Activated naive CD4-positive, alpha-beta T cell treated with anti-CD3 and anti-CD28 coated beads, Interleukin-2, amount 50 U/mL, for 72 hours (primary cell): ENCODE data around the gene PANX1. TPM values are rescaled to one million over a fixed set of nuclear protein-coding genes. Genes with fewer than 3 reads are reported as not detected.
"Not testable (repeated sequence)": the region's sequence is repeated elsewhere in the genome, so short reads cannot be mapped to it uniquely, and the experiment has no call there.

Experiments
- ATAC-seq, 2 donors: fragments of 150-1000 bp; cut with Tn5 transposase; 2 replicates each; pipeline ENCODE4 v1.10.0; 2021; ENCODE audit warnings: mild to moderate bottlenecking in 2 of 2, moderate library complexity in 2 of 2
- DNase-seq, 2 donors: peaks; one replicate each; pipeline ENCODE4 v3.0.0; 2021 to 2022; ENCODE audit warnings: low spot score in 2 of 2
- H3K27ac Mint-ChIP-seq, 2 donors: one replicate each; pipeline ENCODE4 v1.8.0; 2022; ENCODE audit warnings: mild to moderate bottlenecking in 2 of 2, mixed read lengths in 2 of 2
- H3K36me3 Mint-ChIP-seq, 2 donors: one replicate each; pipeline ENCODE4 v1.8.0; 2022; ENCODE audit warnings: mixed read lengths in 2 of 2
- H3K9me3 Mint-ChIP-seq, 2 donors: one replicate each; pipeline ENCODE4 v1.8.0; 2022; ENCODE audit warnings: mixed read lengths in 2 of 2
- total RNA-seq, 2 donors: library from RNA; stranded (reverse); gene quantifications; one replicate each; pipeline ENCODE4 v1.2.3, GENCODE V29; 2022

The PANX1 gene, protein sequence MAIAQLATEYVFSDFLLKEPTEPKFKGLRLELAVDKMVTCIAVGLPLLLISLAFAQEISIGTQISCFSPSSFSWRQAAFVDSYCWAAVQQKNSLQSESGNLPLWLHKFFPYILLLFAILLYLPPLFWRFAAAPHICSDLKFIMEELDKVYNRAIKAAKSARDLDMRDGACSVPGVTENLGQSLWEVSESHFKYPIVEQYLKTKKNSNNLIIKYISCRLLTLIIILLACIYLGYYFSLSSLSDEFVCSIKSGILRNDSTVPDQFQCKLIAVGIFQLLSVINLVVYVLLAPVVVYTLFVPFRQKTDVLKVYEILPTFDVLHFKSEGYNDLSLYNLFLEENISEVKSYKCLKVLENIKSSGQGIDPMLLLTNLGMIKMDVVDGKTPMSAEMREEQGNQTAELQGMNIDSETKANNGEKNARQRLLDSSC
- 10 to 100 TPM in 1 of 2 donors, 1 to 10 TPM in 1; 4.8 to 10.7 TPM for total RNA-seq

DNA sequence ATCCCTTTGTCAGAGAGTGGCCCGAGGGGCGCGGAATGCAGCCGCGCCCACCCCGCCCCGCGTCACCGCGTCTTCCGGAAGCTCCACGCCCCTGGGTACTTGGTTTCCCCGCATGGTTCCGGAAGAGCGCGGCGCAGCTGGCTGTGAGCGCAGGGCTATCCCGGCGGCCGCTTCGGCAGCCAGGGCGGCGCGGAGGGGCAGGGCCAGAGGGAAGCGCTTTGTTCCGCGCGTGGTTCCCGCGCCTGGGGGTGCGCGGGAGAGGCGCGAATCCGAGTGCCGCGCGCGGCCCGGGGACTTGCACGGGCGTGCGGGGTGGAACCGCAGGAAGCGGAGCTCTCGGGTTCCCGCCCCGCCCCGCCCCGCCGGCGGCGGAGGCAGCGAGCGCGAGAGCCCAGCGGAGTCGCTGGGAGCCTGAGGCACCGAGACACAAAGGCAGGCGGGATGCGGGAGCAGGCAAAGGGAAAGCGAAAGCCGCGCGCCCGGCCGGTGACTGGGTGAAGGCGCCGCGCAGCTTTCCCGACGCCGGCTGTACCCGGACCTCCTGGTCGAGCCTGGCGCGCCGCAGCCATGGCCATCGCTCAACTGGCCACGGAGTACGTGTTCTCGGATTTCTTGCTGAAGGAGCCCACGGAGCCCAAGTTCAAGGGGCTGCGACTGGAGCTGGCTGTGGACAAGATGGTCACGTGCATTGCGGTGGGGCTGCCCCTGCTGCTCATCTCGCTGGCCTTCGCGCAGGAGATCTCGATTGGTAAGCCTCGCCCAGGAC lies at the start of gene PANX1:
Gene PANX1, plus strand, starts transcription at position 96 of the 766 bp plus-strand sequence. Its CDS starts 472 bp downstream, at position 568.
- DNase-seq: peak; percentile 71 to 81
- peak; percentile 77 to 91 for ATAC-seq
- no peaks in the 10 kb centered on the region for H3K9me3 Mint-ChIP-seq
- H3K27ac Mint-ChIP-seq: peak within 1 kb of the TSS in 1 of 2 donors; percentile 93
- peaks cover 0 to 8% of the 10 kb centered on the region in 2 donors for H3K36me3 Mint-ChIP-seq

DNA sequence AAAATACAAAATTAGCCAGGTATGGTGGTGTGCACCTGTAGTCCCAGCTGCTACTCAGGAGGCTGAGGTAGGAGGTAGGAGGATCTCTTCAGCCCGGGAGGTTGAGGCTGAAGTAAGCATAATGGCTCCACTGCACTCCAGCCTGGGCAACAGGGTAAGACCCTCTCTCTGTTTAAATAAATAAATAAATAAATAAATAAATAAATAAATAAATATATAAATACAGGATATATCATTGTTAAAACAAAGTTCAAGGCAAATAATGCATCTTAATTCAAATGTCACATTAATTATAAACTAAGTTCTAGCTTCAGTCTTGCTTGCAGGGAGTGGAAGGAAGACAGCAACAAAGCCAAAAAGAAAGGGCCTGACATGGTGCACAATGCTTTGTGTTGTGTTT lies 44.5 kb upstream of the PANX1 start:
- no peaks in the 10 kb centered on the region for H3K9me3 Mint-ChIP-seq
- H3K27ac Mint-ChIP-seq: no peak overlapping the region
- H3K36me3 Mint-ChIP-seq: no peaks in the 10 kb centered on the region
- no peak for ATAC-seq
- no peak for DNase-seq

DNA sequence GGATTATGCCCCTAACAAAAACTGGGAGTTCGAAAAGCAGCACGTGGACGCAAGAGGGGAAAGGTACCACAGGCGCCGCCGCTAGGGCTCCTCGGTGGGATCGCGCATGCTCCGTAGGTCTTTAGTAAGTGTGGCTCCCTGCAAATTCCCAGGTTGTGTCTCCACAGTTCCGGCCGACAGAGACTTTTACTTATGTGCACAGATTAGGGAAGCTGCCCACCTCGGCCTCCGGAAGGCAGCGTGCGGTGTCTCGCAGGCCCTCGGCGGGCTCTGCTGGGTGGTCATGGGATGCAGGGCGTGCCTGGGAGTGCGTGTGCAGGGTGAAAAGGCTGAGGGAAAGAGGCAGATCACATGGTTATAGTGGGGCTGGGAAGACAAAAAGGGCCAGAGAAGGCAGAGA lies 39.7 kb upstream of the PANX1 start:
- H3K9me3 Mint-ChIP-seq: peaks cover 4 to 5% of the 10 kb centered on the region in 2 donors
- ATAC-seq: no peak

DNA sequence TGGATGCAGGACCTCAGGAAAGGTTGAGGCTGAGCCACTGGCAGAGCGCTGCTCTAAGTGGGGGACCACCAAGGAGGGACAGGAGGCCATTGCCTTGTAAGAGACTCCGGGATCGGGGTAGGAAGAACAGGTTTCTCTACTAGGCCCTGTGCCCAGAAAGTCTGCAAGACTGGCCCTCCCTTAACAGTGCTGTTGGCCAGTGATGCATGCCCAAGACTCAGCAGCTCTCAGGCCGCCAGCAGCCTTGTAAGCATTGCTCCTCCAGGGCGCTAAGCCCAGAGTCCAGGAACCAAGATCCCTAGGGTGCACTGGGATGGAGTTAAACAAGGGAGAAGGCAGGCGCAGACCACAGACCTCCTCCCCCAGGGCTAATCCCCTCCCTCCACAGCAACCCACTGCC lies 39.3 kb upstream of the PANX1 start:
- H3K36me3 Mint-ChIP-seq: no peaks in the 10 kb centered on the region
- H3K27ac Mint-ChIP-seq: no peak overlapping the region
- H3K9me3 Mint-ChIP-seq: peaks cover 4 to 5% of the 10 kb centered on the region in 2 donors
- DNase-seq (no peak), ATAC-seq (no peak)

More for the DNA sequence above, 39.7 kb upstream of the PANX1 start:
- no peak overlapping the region for H3K27ac Mint-ChIP-seq
- DNase-seq: no peak
- no peaks in the 10 kb centered on the region for H3K36me3 Mint-ChIP-seq

DNA sequence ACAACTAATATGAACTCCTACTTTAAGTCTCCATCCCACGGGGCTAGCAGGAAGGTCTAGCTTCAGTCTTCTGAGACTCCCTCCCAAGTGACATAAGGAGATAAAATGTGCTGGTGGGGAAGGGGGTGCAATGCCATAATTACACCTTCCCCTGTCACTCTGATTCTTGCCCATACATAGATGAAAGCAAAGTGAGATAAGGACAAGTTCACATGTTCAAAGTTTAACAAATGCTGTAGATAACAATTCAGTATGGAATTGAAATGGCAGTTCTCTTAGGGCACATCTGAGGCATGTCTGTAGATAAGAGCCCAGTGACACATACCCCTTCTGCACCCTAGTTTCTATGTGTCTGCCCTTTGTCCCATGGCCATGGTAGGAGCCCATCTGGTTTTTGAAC lies 38.2 kb upstream of the PANX1 start:
- peaks cover 4 to 5% of the 10 kb centered on the region in 2 donors for H3K9me3 Mint-ChIP-seq
- no peak for ATAC-seq
- no peaks in the 10 kb centered on the region for H3K36me3 Mint-ChIP-seq
- no peak overlapping the region for H3K27ac Mint-ChIP-seq
- no peak for DNase-seq

DNA sequence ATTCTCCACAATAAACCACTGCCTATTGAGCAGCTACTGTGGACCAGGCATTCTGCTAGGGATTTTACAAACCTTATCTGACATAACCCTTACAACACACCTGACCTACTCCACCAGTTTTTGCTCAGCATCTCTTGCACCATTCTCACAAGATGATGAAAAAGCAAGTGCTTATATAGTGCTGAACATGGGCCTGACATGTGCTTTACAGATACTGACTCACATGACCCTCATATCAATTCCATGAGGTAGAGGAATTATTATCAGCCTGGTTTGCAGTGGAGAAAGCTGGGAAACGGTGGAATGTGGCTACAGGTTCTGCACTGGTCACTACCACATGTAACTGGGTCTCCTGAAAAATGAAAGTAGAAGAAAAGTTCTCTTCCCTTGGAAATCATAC lies 37.5 kb upstream of the PANX1 start:
- DNase-seq (no peak), ATAC-seq (no peak)
- no peaks in the 10 kb centered on the region for H3K36me3 Mint-ChIP-seq
- peaks cover 4 to 5% of the 10 kb centered on the region in 2 donors for H3K9me3 Mint-ChIP-seq
- no peak overlapping the region for H3K27ac Mint-ChIP-seq

DNA sequence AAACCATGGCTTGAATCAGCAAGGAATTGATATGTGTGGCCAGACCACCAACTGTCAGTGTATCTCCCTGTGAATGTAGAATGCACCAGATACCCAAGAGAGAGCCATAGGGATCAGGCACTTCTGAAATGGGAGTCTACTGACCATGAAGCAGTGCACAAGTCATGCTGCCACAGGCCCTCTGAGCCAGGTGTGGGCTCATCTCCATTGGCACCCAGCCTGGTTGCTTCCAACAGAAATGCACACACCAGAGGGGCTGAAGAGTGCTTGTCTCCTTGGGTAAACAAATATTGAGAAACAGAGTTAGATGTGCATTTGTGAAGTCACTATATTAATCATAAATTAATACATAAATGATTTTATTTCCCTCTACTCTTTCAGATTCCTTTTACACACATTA lies 28.4 kb upstream of the PANX1 start:
- H3K36me3 Mint-ChIP-seq: peaks cover 0 to 4% of the 10 kb centered on the region in 2 donors
- peaks cover 7 to 10% of the 10 kb centered on the region in 2 donors for H3K9me3 Mint-ChIP-seq
- ATAC-seq (no peak), DNase-seq (no peak)
- no peak overlapping the region for H3K27ac Mint-ChIP-seq

DNA sequence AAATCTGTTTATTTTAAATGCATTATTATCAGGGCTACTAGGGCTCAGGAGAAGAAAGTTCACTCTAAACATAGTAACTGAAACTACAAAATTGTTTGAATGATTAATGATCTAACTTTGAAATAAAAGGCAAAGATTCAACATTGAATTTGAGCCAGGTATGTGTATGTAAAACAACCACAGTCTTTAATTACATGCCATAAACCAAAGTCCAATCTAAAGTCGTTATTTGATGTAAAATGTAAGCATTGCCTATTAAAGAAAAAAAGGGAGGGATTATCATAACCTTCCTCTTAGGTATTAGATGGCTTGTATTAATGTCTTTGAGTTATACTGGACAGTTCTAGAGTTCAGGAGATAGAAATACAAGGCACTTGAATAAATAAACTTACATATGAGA lies 25.2 kb upstream of the PANX1 start:
- no peak overlapping the region for H3K27ac Mint-ChIP-seq
- peaks cover 3 to 4% of the 10 kb centered on the region in 2 donors for H3K9me3 Mint-ChIP-seq
- no peaks in the 10 kb centered on the region for H3K36me3 Mint-ChIP-seq
- no peak for ATAC-seq
- DNase-seq: no peak

DNA sequence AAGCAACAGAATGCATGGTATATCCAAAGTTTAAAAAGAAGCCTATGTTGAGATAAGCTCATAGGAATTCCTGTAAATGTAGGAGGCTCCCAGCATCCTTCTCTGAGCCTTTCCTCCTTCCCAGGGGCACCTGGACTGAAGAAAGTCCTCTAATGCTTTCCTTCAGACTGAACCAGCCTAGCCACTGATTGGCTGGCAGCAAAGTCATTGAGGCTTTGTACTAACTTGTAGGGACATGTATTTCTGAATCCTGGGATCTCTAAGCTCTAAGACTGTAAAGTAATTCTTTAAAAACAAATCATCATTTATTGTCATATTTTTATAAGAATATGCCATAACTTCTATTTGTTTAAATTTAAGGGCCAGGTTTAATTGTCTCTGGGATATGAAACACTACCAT lies 23.9 kb upstream of the PANX1 start:
- no peaks in the 10 kb centered on the region for H3K36me3 Mint-ChIP-seq
- no peak for DNase-seq
- ATAC-seq: no peak
- H3K27ac Mint-ChIP-seq: no peak overlapping the region
- H3K9me3 Mint-ChIP-seq: no peaks in the 10 kb centered on the region

DNA sequence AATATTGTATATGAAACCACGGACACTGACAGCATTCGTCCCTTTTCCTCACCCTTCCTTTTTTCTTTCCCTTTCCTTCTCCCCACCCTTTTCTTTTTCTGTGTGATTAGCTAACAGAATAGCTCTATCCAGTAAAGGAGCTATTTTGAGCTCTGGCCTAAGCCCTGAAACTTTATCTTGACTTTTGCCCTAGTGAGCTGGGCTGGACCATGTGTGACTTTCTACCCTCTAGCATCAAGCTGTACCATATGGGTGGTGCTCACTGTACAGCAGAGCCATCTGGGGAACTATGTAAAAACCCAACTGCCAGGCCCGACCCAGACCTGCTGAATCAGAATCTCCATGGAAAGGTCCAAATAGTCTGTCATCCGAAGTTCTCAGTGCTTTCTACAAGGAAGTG lies 21.9 kb upstream of the PANX1 start:
- Mint-ChIP-seq H3K9me3 (no peaks in the 10 kb centered on the region), H3K36me3 (no peaks in the 10 kb centered on the region), H3K27ac (no peak overlapping the region)
- ATAC-seq (no peak), DNase-seq (no peak)

DNA sequence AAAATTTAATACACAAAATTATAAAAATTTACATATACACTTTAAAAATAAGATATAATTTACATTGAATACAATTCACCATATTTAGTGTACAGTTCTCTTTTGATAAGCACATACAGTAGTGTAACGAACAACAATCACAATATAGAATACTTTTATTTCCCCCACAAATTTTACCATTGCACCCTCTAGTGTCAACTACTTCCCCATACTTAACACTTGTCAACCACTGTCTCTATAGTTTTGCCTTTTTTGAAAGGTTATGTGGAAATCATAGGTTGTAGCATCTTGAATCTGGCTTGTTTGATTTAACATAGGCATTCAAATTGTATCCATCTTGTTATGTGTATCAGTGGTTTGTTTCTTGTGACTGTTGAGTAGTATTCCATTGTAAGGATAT lies 21.3 kb upstream of the PANX1 start:
- Mint-ChIP-seq H3K36me3 (no peaks in the 10 kb centered on the region), H3K9me3 (no peaks in the 10 kb centered on the region), H3K27ac (no peak overlapping the region)
- no peak for DNase-seq
- no peak for ATAC-seq

DNA sequence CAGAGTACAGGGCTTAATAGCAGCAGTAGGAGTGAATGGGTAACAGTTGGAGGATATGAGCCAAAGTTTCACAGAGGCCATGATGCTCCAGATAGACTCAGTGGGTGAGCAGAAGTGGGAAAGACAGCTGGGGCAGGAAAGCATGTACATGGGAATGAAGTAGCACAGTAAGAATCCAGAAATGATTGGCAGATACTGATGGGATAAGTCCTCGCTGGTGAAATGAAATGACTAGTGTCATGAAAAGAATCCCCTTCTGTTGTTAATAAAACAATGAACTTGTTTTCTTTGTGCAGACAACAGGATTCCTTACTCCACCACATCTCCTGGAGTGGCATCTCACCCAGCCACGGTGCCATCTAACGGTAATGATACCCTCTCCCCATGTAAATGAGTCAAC lies 17.4 kb upstream of the PANX1 start:
- ATAC-seq: no peak
- no peaks in the 10 kb centered on the region for H3K9me3 Mint-ChIP-seq
- H3K27ac Mint-ChIP-seq: no peak overlapping the region
- DNase-seq: no peak
- no peaks in the 10 kb centered on the region for H3K36me3 Mint-ChIP-seq

DNA sequence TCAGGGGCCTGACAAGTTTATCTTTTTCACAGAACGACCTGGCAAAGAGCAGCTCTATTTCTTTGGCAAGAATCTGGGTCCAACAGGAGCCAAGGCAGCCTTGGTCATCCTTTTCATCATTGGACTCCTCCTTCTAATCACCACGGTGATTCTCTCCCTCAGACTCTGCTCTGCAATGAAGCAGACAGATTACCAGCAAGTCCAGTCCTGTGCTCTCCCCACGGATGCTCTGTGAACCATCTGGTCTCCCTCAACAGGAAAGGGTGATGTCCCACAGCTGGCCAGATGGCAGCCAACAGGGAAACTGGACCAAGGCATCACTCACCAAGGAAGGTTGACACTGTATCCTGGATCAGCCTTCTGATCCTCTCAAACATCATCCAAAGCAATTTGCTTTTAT lies 17.0 kb upstream of the PANX1 start:
- no peaks in the 10 kb centered on the region for H3K9me3 Mint-ChIP-seq
- no peak overlapping the region for H3K27ac Mint-ChIP-seq
- no peaks in the 10 kb centered on the region for H3K36me3 Mint-ChIP-seq
- no peak for DNase-seq
- no peak for ATAC-seq

DNA sequence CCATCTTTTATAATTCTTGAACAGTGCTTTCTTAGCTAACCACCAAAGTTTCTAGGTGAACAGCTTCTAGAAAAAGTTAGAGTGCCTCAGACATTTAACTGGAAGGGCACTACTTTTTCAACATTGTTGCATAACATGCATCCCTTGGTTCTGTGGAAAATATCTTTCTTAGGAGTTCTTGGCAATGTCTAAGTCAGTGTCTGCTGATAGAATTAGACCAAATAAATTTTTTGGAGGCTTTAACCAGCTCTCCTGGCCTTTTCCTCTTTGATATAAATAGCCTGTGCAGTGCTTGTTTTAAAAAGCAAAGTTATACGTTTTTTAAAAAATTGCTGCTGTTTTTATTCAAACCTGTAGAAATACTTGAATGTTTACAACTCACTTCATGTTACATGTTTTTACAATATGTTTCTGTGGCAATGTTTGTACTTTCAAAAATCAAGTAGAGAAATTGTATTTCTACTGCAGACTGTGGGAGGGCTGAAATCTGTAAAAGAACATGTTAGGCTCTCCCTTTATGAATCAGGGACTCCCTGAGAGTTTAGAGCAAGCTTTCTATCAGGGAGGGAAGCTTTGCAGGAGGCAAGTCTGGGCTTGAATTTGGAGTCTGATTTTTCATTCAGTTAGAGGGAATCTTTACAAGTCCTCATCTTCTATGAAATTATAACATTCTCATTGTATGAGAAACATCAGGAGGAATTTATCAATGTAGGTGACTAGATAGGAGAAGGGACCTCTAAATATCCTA lies 16.3 kb upstream of the PANX1 start:
- DNase-seq (no peak), ATAC-seq (no peak)
- H3K9me3 Mint-ChIP-seq: no peaks in the 10 kb centered on the region
- H3K36me3 Mint-ChIP-seq: no peaks in the 10 kb centered on the region
- H3K27ac Mint-ChIP-seq: no peak overlapping the region

DNA sequence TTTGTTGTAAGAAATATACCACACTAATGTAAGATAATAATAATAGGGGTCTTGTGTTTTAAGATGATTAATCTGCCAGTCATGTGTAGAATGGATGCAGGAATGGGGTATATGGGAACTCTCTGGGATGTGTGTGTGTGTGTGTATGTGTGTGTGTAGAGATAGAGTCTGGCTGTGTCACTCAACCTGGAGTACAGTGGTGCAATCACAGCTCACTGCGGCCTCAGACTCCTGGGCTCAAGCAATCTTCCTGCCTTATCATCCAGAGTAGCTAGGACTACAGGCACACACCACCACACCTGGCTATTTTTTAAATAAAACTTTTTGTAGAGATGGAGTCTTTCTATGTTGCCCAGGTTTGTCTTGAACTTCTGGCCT lies 11.5 kb upstream of the PANX1 start:
- no peak overlapping the region for H3K27ac Mint-ChIP-seq
- H3K9me3 Mint-ChIP-seq: peaks cover 0 to 4% of the 10 kb centered on the region in 2 donors
- ATAC-seq (no peak), DNase-seq (no peak)
- H3K36me3 Mint-ChIP-seq: no peaks in the 10 kb centered on the region

DNA sequence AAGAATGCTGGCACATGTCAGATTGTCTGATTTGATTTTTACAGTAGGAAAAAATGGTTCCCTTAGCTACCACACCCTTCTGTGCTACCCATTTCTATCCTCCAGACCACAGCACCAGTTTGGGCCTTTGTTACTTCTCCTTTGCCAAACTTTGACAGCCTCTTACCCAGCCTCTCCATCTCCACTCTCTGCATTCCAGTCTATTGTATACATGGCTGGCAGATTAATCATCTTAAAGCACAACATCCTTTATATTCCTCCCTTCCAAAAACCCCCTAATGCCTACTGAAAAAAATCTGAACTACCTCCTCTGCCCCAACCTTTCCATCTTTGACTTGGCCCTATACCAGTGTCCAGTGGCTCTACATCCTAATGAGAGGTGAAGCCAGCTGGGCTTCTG lies 10.8 kb upstream of the PANX1 start:
- DNase-seq (no peak), ATAC-seq (no peak)
- Mint-ChIP-seq H3K36me3 (no peaks in the 10 kb centered on the region), H3K9me3 (peaks cover 0 to 4% of the 10 kb centered on the region in 2 donors), H3K27ac (no peak overlapping the region)

DNA sequence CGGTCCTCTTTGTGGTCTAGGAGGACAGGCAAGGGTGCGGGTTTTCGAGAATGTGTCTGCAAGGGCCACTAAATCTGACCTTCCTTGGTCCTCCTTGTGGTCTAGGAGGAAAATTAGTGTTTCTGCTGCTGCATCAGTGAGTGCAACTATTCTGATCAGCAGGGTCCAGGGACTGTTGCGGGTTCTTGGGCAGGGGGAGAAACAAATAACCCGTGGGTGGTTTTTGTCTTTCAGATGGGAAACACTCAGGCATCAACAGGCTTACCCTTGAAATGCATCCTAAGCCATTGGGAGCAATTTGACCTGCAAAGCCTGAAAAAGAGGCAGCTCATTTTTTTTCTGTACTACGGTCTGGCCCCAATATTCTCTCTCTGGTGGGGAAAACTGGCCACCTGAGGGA lies 9.0 kb upstream of the PANX1 start:
- not testable (repeated sequence) for ATAC-seq, H3K36me3 Mint-ChIP-seq, DNase-seq, H3K27ac Mint-ChIP-seq, H3K9me3 Mint-ChIP-seq
